ENCODE data around the gene CSPG4. TPM values are rescaled to one million over a fixed set of nuclear protein-coding genes. Genes with fewer than 3 reads are reported as not detected.

The CSPG4 gene
- total and polyA plus RNA-seq, 2 donors: 1.5 to 4.9 TPM

- no peak for DNase-seq (ENCODE audit: low read depth in 6 of 9, low spot score in 9 of 9)
These were observed 62.8 kb downstream of the CSPG4 start for GRCh38 chr15:75649848-75650247.

DNA sequence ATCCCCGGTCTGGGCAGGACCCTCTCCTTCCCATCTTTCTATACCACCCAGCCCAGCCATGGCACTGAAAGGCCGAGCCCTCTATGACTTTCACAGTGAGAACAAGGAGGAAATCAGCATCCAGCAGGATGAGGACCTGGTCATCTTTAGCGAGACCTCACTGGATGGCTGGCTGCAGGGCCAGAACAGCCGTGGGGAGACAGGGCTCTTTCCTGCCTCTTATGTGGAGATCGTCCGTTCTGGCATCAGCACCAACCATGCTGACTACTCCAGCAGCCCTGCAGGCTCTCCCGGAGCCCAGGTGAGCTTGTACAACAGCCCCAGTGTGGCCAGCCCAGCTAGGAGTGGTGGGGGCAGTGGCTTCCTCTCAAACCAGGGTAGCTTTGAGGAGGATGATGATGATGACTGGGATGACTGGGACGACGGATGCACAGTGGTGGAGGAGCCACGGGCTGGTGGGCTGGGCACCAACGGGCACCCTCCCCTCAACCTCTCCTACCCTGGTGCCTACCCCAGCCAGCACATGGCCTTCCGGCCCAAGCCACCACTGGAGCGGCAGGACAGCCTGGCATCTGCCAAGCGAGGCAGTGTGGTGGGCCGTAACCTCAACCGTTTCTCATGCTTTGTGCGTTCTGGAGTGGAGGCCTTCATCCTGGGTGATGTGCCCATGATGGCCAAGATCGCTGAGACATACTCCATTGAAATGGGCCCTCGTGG is 63.4 kb downstream of the CSPG4 start:
- H3K4me3 ChIP-seq (ENCODE audit: low read length in 2 of 2): no peak overlapping the region
- no peak for DNase-seq (ENCODE audit: low read depth in 6 of 9, low spot score in 9 of 9)
- peaks cover 20 to 49% of the 10 kb centered on the region in 2 donors for H3K27me3 ChIP-seq (ENCODE audit: control insufficient read depth in 2 of 2, insufficient read depth in 1 of 2, low read length in 1 of 2)
- H3K36me3 ChIP-seq (ENCODE audit: control insufficient read depth in 2 of 2, insufficient read depth in 2 of 2, low read length in 1 of 2): no peaks in the 10 kb centered on the region
- peaks cover 0 to 7% of the 10 kb centered on the region in 2 donors for H3K9me3 ChIP-seq (ENCODE audit: control insufficient read depth in 2 of 2, insufficient read depth in 1 of 2, low read length in 1 of 2)
- H3K27ac ChIP-seq (ENCODE audit: low read depth in 1 of 2, low read length in 1 of 2): peak overlapping the region in 1 of 2 donors; percentile 25
- 97% methylated on average over 19 of the region's 19 CpGs for WGBS
- peaks cover 0 to 25% of the 10 kb centered on the region in 2 donors for H3K4me1 ChIP-seq (ENCODE audit: control insufficient read depth in 2 of 2, insufficient read depth in 2 of 2, low read length in 2 of 2)

More at GRCh38 chr15:75649848-75650247, 62.8 kb downstream of the CSPG4 start:
- WGBS: 97% methylated on average over 18 of the region's 18 CpGs
- H3K9me3 ChIP-seq (ENCODE audit: control insufficient read depth in 2 of 2, insufficient read depth in 1 of 2, low read length in 1 of 2): peaks cover 0 to 7% of the 10 kb centered on the region in 2 donors
- peaks cover 20 to 45% of the 10 kb centered on the region in 2 donors for H3K27me3 ChIP-seq (ENCODE audit: control insufficient read depth in 2 of 2, insufficient read depth in 1 of 2, low read length in 1 of 2)
- H3K4me1 ChIP-seq (ENCODE audit: control insufficient read depth in 2 of 2, insufficient read depth in 2 of 2, low read length in 2 of 2): peaks cover 0 to 25% of the 10 kb centered on the region in 2 donors
- no peak overlapping the region for H3K4me3 ChIP-seq (ENCODE audit: low read length in 2 of 2)
- no peaks in the 10 kb centered on the region for H3K36me3 ChIP-seq (ENCODE audit: control insufficient read depth in 2 of 2, insufficient read depth in 2 of 2, low read length in 1 of 2)
- no peak overlapping the region for H3K27ac ChIP-seq (ENCODE audit: low read depth in 1 of 2, low read length in 1 of 2)

DNA sequence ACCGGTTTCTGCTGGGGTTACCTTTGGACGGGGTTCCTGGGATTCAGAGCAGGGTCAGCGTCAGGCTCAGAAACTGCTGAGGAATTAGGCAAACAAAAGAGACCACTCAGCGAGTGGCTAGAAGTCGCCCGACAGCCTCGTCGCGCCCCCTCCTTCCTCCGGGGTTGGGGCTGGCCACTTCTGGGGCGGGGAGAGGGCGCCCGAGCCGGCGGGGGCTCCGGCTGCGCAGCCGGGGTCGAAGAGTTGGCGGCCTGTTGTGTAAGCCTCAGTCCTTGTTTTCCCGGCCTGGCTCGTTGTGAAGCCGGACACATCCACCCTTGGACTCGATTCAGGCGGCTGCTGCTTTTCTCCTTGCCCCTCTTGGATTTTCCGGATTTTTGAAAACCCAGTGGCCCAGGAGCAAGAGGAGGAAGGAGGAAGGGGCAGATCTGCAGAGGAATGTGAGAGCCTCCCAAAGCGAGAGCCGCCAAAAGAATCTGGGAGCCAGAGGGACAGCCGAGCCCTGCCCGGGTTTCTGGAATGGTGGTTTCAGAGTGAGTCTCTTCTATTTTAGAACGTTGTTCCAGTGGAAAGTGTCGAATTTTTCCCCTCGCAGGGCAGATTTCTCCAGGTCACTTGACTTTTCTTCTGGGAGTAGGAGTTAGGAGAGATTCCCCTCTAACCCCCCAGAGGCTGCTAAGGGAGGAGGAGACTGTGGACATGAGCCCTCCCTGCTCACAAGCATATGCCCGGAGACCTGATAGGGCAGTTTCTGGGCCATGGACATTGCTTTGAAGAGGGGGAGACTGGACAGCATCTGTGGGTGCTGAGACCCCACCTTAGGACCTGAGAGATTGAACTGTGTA is 64.3 kb downstream of the CSPG4 start:
- WGBS: 25% methylated on average over 34 of the region's 34 CpGs
- Histone ChIP-seq H3K27ac (ENCODE audit: low read depth in 1 of 2, low read length in 1 of 2) (peak overlapping the region in 1 of 2 donors; percentile 80), H3K36me3 (ENCODE audit: control insufficient read depth in 2 of 2, insufficient read depth in 2 of 2, low read length in 1 of 2) (no peaks in the 10 kb centered on the region), H3K27me3 (ENCODE audit: control insufficient read depth in 2 of 2, insufficient read depth in 1 of 2, low read length in 1 of 2) (peaks cover 20 to 49% of the 10 kb centered on the region in 2 donors), H3K4me1 (ENCODE audit: control insufficient read depth in 2 of 2, insufficient read depth in 2 of 2, low read length in 2 of 2) (peaks cover 0 to 25% of the 10 kb centered on the region in 2 donors), H3K4me3 (ENCODE audit: low read length in 2 of 2) (peak overlapping the region; percentile 52 to 63), H3K9me3 (ENCODE audit: control insufficient read depth in 2 of 2, insufficient read depth in 1 of 2, low read length in 1 of 2) (peaks cover 0 to 7% of the 10 kb centered on the region in 2 donors)
- no peak for DNase-seq (ENCODE audit: low read depth in 6 of 9, low spot score in 9 of 9)

DNA sequence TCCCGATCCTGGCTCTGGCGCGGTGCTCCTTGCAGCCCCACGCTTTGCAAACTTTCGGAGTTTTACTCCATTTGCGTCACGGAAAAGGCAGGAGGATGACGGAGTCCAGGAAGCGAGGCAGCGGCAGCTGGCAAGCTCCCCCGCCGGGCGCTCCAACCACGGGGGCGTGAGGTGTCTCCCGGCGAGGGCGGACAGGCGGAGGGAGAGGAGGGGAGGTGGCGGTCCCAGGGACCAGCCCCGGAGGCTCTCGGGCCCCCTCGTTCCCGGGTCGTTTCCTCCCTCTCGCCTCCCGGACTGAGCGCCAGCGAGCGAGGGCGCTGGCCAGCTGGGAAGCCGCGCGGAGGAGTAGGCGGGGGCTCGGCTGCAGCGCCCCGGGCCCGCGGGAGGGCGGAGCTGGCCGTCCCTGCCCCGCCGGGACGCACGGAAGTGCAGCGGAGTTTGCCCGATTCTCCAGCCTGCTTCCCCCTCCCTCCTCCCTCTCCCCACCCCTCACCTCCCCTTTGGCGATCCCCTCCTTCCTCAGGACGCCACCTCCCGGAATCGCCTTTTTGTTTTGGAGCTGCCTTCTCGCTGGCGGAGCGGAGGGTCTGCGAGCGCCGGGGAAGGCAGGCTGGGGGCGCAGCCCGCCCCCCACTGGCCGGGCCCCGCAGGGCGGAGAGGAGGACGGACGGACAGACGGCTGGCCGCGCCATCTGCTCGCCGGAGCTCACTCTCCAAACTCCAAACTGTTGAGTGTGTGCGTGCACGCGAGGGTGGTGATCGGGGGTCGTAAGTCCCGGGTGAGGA is 65.1 kb downstream of the CSPG4 start, which contains the start of gene SNX33:
SNX33 (plus strand) TSS at position 543 of the 786 bp plus-strand sequence. CDS start 1,191 bp downstream, outside the sequence.
- peaks cover 20 to 49% of the 10 kb centered on the region in 2 donors for H3K27me3 ChIP-seq (ENCODE audit: control insufficient read depth in 2 of 2, insufficient read depth in 1 of 2, low read length in 1 of 2)
- peak within 1 kb of the TSS; percentile 52 to 63 for H3K4me3 ChIP-seq (ENCODE audit: low read length in 2 of 2)
- no peaks in the 10 kb centered on the region for H3K36me3 ChIP-seq (ENCODE audit: control insufficient read depth in 2 of 2, insufficient read depth in 2 of 2, low read length in 1 of 2)
- WGBS: under 1% methylated on average over 76 of the region's 76 CpGs
- H3K4me1 ChIP-seq (ENCODE audit: control insufficient read depth in 2 of 2, insufficient read depth in 2 of 2, low read length in 2 of 2): peaks cover 0 to 23% of the 10 kb centered on the region in 2 donors
- DNase-seq (ENCODE audit: low read depth in 6 of 9, low spot score in 9 of 9): peak in 2 of 9 donors; percentile 40 to 63
- H3K9me3 ChIP-seq (ENCODE audit: control insufficient read depth in 2 of 2, insufficient read depth in 1 of 2, low read length in 1 of 2): peaks cover 0 to 7% of the 10 kb centered on the region in 2 donors
- peak within 1 kb of the TSS; percentile 65 to 83 for H3K27ac ChIP-seq (ENCODE audit: low read depth in 1 of 2, low read length in 1 of 2)

DNA sequence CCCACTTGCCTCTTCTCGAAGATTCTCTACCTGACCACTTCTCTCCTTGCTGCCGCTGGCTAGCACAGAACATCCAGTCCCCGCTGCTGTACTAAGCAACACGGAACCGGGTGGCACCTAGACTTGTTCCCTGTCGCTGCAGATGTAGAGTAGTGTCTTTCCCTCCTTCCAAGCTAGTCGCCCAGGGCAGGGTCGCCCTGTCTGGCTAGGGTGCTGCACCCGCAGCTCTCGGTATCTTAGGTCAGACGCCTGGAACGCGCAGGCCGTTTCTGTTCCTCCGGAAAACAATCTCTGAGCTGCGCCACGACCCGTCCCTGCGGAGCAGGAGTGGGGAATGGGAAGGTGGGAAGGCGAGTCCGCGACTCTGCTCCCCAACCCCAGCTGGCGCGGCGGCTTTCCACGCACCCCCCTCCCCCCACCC is 65.7 kb downstream of the CSPG4 start:
- peak overlapping the region; percentile 65 to 83 for H3K27ac ChIP-seq (ENCODE audit: low read depth in 1 of 2, low read length in 1 of 2)
- 3% methylated on average over 26 of the region's 26 CpGs for WGBS
- DNase-seq (ENCODE audit: low read depth in 6 of 9, low spot score in 9 of 9): no peak

GRCh38 chr15:75646112-75646943 is 66.3 kb downstream of the CSPG4 start:
- no peak for DNase-seq (ENCODE audit: low read depth in 6 of 9, low spot score in 9 of 9)
- H3K27ac ChIP-seq (ENCODE audit: low read depth in 1 of 2, low read length in 1 of 2): peak overlapping the region; percentile 65 to 83
- peaks cover 20 to 49% of the 10 kb centered on the region in 2 donors for H3K27me3 ChIP-seq (ENCODE audit: control insufficient read depth in 2 of 2, insufficient read depth in 1 of 2, low read length in 1 of 2)
- peaks cover 0 to 7% of the 10 kb centered on the region in 2 donors for H3K9me3 ChIP-seq (ENCODE audit: control insufficient read depth in 2 of 2, insufficient read depth in 1 of 2, low read length in 1 of 2)
- WGBS: 62% methylated on average over 5 of the region's 5 CpGs
- peak overlapping the region; percentile 52 to 63 for H3K4me3 ChIP-seq (ENCODE audit: low read length in 2 of 2)
- H3K4me1 ChIP-seq (ENCODE audit: control insufficient read depth in 2 of 2, insufficient read depth in 2 of 2, low read length in 2 of 2): peaks cover 0 to 12% of the 10 kb centered on the region in 2 donors
- H3K36me3 ChIP-seq (ENCODE audit: control insufficient read depth in 2 of 2, insufficient read depth in 2 of 2, low read length in 1 of 2): no peaks in the 10 kb centered on the region

More for the DNA sequence above, 65.7 kb downstream of the CSPG4 start:
- peak overlapping the region; percentile 52 to 63 for H3K4me3 ChIP-seq (ENCODE audit: low read length in 2 of 2)
- H3K36me3 ChIP-seq (ENCODE audit: control insufficient read depth in 2 of 2, insufficient read depth in 2 of 2, low read length in 1 of 2): no peaks in the 10 kb centered on the region
- H3K4me1 ChIP-seq (ENCODE audit: control insufficient read depth in 2 of 2, insufficient read depth in 2 of 2, low read length in 2 of 2): peaks cover 0 to 17% of the 10 kb centered on the region in 2 donors
- peaks cover 0 to 7% of the 10 kb centered on the region in 2 donors for H3K9me3 ChIP-seq (ENCODE audit: control insufficient read depth in 2 of 2, insufficient read depth in 1 of 2, low read length in 1 of 2)
- H3K27me3 ChIP-seq (ENCODE audit: control insufficient read depth in 2 of 2, insufficient read depth in 1 of 2, low read length in 1 of 2): peaks cover 20 to 49% of the 10 kb centered on the region in 2 donors

DNA sequence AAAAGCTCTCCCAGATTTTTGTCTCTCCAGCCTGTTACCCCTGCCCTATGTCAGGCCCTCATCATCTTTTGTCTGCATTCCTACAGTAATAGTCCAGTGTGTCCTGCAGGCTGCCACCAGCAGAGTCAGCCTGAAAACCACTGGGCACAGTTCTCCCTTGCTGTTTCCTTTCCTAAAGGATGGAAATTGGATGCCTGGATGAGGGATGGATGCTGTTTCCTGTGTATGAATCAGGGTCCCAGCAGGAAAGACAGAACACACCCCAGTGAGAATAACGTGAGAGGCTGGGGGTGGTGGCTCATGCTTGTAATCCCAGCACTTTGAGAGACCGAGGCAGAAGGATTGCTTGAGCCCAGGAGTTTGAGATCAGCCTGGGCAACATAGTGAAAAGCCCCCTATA is 68.3 kb downstream of the CSPG4 start:
- Histone ChIP-seq H3K4me3 (ENCODE audit: low read length in 2 of 2) (no peak overlapping the region), H3K27ac (ENCODE audit: low read depth in 1 of 2, low read length in 1 of 2) (no peak overlapping the region), H3K9me3 (ENCODE audit: control insufficient read depth in 2 of 2, insufficient read depth in 1 of 2, low read length in 1 of 2) (peaks cover 0 to 5% of the 10 kb centered on the region in 2 donors), H3K27me3 (ENCODE audit: control insufficient read depth in 2 of 2, insufficient read depth in 1 of 2, low read length in 1 of 2) (peaks cover 20 to 43% of the 10 kb centered on the region in 2 donors), H3K36me3 (ENCODE audit: control insufficient read depth in 2 of 2, insufficient read depth in 2 of 2, low read length in 1 of 2) (no peaks in the 10 kb centered on the region), H3K4me1 (ENCODE audit: control insufficient read depth in 2 of 2, insufficient read depth in 2 of 2, low read length in 2 of 2) (peaks cover 7 to 13% of the 10 kb centered on the region in 2 donors)
- no peak for DNase-seq (ENCODE audit: low read depth in 6 of 9, low spot score in 9 of 9)
- 92% methylated on average over 2 of the region's 2 CpGs for WGBS

DNA sequence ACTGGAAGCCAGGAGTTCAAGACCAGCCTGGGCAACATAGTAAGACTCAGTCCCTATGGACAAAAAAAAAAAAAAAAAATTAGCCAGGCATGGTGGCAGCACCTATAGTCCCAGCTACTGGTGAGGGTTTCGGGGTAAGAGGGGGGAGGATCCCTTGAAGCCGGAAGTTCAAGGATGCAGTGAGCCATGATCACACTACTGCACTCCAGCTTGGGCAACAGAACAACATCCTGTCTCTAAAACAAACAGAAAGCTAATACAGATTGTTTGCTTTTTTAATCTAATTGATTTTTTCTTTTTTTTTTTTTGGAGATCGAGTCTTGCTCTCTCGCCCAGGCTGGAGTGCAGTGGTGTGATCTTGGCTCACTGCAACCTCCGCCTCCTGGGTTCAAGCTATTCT is 71.0 kb downstream of the CSPG4 start:
- WGBS: 92% methylated on average over 5 of the region's 5 CpGs
- Histone ChIP-seq H3K27ac (ENCODE audit: low read depth in 1 of 2, low read length in 1 of 2) (no peak overlapping the region), H3K9me3 (ENCODE audit: control insufficient read depth in 2 of 2, insufficient read depth in 1 of 2, low read length in 1 of 2) (no peaks in the 10 kb centered on the region), H3K4me1 (ENCODE audit: control insufficient read depth in 2 of 2, insufficient read depth in 2 of 2, low read length in 2 of 2) (peaks cover 23 to 26% of the 10 kb centered on the region in 2 donors), H3K27me3 (ENCODE audit: control insufficient read depth in 2 of 2, insufficient read depth in 1 of 2, low read length in 1 of 2) (peaks cover 5 to 16% of the 10 kb centered on the region in 2 donors), H3K36me3 (ENCODE audit: control insufficient read depth in 2 of 2, insufficient read depth in 2 of 2, low read length in 1 of 2) (peaks cover 0 to 13% of the 10 kb centered on the region in 2 donors), H3K4me3 (ENCODE audit: low read length in 2 of 2) (no peak overlapping the region)
- DNase-seq (ENCODE audit: low read depth in 6 of 9, low spot score in 9 of 9): no peak
